DOHH2 (cell line): ENCODE results near the gene TTC7B.
"Not testable (repeated sequence)": the region's sequence is repeated elsewhere in the genome, so short reads cannot be mapped to it uniquely, and the experiment has no call there.

Experiments
- H3F3A ChIP-seq: fragments of 200-600 bp; sonication (generic), shearing (Covaris generic); 2 replicates; pipeline ENCODE4 v1.6.0; 2016; ENCODE audit warnings: antibody characterized with exemption, mild to moderate bottlenecking; ENCODE audit not compliant: control insufficient read depth, insufficient read depth
- H3K27ac ChIP-seq: fragments of 200-600 bp; sonication (generic); 2 replicates; pipeline ENCODE4 v1.5.1; 2014; ENCODE audit warnings: low read depth, mild to moderate bottlenecking, low read length, moderate library complexity
- H3K27me3 ChIP-seq: fragments of 200-600 bp; sonication (generic); 2 replicates; pipeline ENCODE4 v1.6.1; 2014; ENCODE audit warnings: mild to moderate bottlenecking, low read length, mixed read lengths; ENCODE audit not compliant: control insufficient read depth
- H3K36me3 ChIP-seq: fragments of 200-600 bp; sonication (generic); 2 replicates; pipeline ENCODE4 v1.6.1; 2014; ENCODE audit warnings: mild to moderate bottlenecking, low read length, moderate library complexity, mixed read lengths; ENCODE audit not compliant: control insufficient read depth
- H3K4me1 ChIP-seq: fragments of 200-600 bp; sonication (generic); 2 replicates; pipeline ENCODE4 v1.6.1; 2014; ENCODE audit warnings: mild to moderate bottlenecking, low read length, mixed read lengths; ENCODE audit not compliant: control insufficient read depth
- H3K4me2 ChIP-seq: fragments of 200-600 bp; sonication (generic); 2 replicates; pipeline ENCODE4 v1.6.0; 2014; ENCODE audit warnings: mild to moderate bottlenecking, low read length, moderate library complexity
- H3K4me3 ChIP-seq: fragments of 200-600 bp; sonication (generic); 2 replicates; pipeline ENCODE4 v1.5.1; 2014; ENCODE audit warnings: mild to moderate bottlenecking, low read length, mixed read lengths
- H3K79me2 ChIP-seq: fragments of 200-600 bp; sonication (generic); 2 replicates; pipeline ENCODE4 v1.6.1; 2014; ENCODE audit warnings: mild to moderate bottlenecking, low read length, mixed read lengths; ENCODE audit not compliant: control insufficient read depth
- H3K9me2 ChIP-seq: fragments of 200-600 bp; sonication (generic); replicated peaks from 2 replicates; pipeline ENCODE4 v1.6.1; 2014; ENCODE audit warnings: mild to moderate bottlenecking, low read length, mixed read lengths; ENCODE audit not compliant: control insufficient read depth
- H3K9me3 ChIP-seq: fragments of 200-600 bp; sonication (generic); 2 replicates; pipeline ENCODE4 v1.6.1; 2014; ENCODE audit warnings: antibody characterized with exemption, low read length, mixed read lengths; ENCODE audit not compliant: control insufficient read depth, insufficient read depth
- H4K20me1 ChIP-seq: fragments of 200-600 bp; sonication (generic); 2 replicates; pipeline ENCODE4 v1.6.0; 2014; ENCODE audit warnings: low read depth, mild to moderate bottlenecking, antibody characterized with exemption, low read length, moderate library complexity; ENCODE audit not compliant: control insufficient read depth, insufficient read depth
- CTCF ChIP-seq: fragments of 200-600 bp; sonication (generic); IDR thresholded peaks from one replicate; pipeline ENCODE4 v1.5.1; 2014; ENCODE audit warnings: antibody characterized with exemption, mild to moderate bottlenecking, low read depth, low read length; ENCODE audit not compliant: poor library complexity, severe bottlenecking
- EZH2phosphoT487 ChIP-seq: fragments of 200-600 bp; sonication (generic); IDR thresholded peaks from 2 replicates; pipeline ENCODE4 v1.6.1; 2017; ENCODE audit warnings: borderline replicate concordance, mild to moderate bottlenecking, antibody characterized with exemption, low read length, moderate library complexity, mixed read lengths

Gene TTC7B

GRCh38 chr14:90530523-90530922, 285.7 kb downstream of the TTC7B start:
- Histone ChIP-seq H3K4me2 (no peak overlapping the region), H3K79me2 (no peaks in the 10 kb centered on the region), H4K20me1 (no peaks in the 10 kb centered on the region), H3F3A (no peaks in the 10 kb centered on the region), H3K4me3 (no peak overlapping the region), H3K9me3 (no peaks in the 10 kb centered on the region), H3K27ac (no peak overlapping the region), H3K4me1 (no peaks in the 10 kb centered on the region), H3K9me2 (no peaks in the 10 kb centered on the region), H3K36me3 (no peaks in the 10 kb centered on the region), H3K27me3 (no peaks in the 10 kb centered on the region)
- TF ChIP-seq CTCF (no peak), EZH2phosphoT487 (no peak)

DNA sequence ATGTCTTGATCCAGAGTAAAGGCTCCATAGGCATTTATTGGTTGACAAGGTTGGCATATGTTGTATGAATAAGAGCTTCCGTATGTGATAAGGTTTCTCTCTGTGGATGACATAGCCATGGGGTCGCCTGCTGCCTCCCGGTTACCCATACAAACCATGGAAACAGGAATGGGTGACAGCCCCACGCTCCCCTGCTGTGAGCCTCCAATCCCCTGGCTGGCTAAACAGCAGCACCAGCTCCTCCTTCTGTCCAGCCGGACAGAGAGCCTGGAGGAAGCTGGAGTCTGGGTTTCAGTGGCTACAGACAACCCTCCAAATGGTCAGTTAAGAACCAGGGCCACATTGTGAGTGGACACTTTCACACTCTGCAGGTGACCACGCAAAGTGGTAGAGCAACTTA, 288.3 kb downstream of the TTC7B start:
- no peaks in the 10 kb centered on the region for H3K9me3 ChIP-seq
- H3K36me3 ChIP-seq: no peaks in the 10 kb centered on the region
- no peaks in the 10 kb centered on the region for H3K4me1 ChIP-seq
- H3K27me3 ChIP-seq: no peaks in the 10 kb centered on the region
- no peaks in the 10 kb centered on the region for H3F3A ChIP-seq
- no peaks in the 10 kb centered on the region for H4K20me1 ChIP-seq
- H3K4me2 ChIP-seq: no peak overlapping the region
- H3K4me3 ChIP-seq: no peak overlapping the region
- H3K27ac ChIP-seq: no peak overlapping the region
- H3K9me2 ChIP-seq: no peaks in the 10 kb centered on the region
- H3K79me2 ChIP-seq: no peaks in the 10 kb centered on the region
- no peak for TF ChIP-seq CTCF
- TF ChIP-seq EZH2phosphoT487: no peak

- not testable (repeated sequence) for H3K4me3 ChIP-seq, H3K27me3 ChIP-seq, H3K9me3 ChIP-seq, H3K27ac ChIP-seq, H3F3A ChIP-seq, H3K9me2 ChIP-seq, H3K4me2 ChIP-seq, H3K4me1 ChIP-seq, H4K20me1 ChIP-seq, H3K36me3 ChIP-seq, H3K79me2 ChIP-seq
These were observed 289.7 kb downstream of the TTC7B start for GRCh38 chr14:90526536-90526935.

- not testable (repeated sequence) for H3K4me1 ChIP-seq, H3K27me3 ChIP-seq, H3K27ac ChIP-seq, H3K9me2 ChIP-seq, H3F3A ChIP-seq, H3K4me3 ChIP-seq, H3K36me3 ChIP-seq, H3K79me2 ChIP-seq, H3K4me2 ChIP-seq, H3K9me3 ChIP-seq, H4K20me1 ChIP-seq
These were observed 290.7 kb downstream of the TTC7B start for GRCh38 chr14:90525353-90526028.
